ENCODE data around the gene SPECC1L.

Gene SPECC1L

GRCh38 chr22:24323695-24324094 lies 53.1 kb downstream of the SPECC1L start:
- DNase-seq = no peak

- DNase-seq = no peak
Observed at GRCh38 chr22:24324137-24324536, 53.5 kb downstream of the SPECC1L start.

GRCh38 chr22:24325105-24325757 lies 54.6 kb downstream of the SPECC1L start:
- peak; percentile 92 for DNase-seq

GRCh38 chr22:24326266-24326665 lies 55.6 kb downstream of the SPECC1L start:
- DNase-seq = no peak

- DNase-seq = no peak
Observed at GRCh38 chr22:24327832-24328231, 57.2 kb downstream of the SPECC1L start.

DNA sequence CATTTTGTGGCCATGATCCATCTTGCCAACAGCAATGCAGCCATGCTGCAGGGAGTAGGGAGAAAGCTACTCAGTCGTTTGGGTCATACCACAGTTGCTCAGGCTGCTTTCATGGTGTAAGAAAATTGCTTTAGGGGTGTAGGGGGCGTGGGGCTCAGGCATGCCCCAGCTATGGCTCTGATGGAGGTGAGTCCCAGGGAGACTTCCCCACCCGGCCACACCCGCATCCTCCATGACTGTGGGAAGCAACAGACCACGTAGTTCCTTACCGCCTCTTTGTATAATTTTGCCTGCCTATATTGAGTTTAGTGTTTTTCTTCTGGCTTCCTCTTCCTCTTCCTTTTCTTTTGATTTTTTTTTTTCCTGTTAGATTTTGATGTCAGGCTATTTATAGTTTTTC lies 58.8 kb downstream of the SPECC1L start:
- DNase-seq = no peak

GRCh38 chr22:24330636-24331035 lies 60.0 kb downstream of the SPECC1L start:
- peak; percentile 28 for DNase-seq

GRCh38 chr22:24331468-24332440 lies 61.1 kb downstream of the SPECC1L start:
- peak; percentile 52 for DNase-seq

- peak; percentile 89 for DNase-seq
Observed at GRCh38 chr22:24333301-24333700, 62.7 kb downstream of the SPECC1L start.

- no peak for DNase-seq
Observed at GRCh38 chr22:24335496-24335895, 64.9 kb downstream of the SPECC1L start.

DNA sequence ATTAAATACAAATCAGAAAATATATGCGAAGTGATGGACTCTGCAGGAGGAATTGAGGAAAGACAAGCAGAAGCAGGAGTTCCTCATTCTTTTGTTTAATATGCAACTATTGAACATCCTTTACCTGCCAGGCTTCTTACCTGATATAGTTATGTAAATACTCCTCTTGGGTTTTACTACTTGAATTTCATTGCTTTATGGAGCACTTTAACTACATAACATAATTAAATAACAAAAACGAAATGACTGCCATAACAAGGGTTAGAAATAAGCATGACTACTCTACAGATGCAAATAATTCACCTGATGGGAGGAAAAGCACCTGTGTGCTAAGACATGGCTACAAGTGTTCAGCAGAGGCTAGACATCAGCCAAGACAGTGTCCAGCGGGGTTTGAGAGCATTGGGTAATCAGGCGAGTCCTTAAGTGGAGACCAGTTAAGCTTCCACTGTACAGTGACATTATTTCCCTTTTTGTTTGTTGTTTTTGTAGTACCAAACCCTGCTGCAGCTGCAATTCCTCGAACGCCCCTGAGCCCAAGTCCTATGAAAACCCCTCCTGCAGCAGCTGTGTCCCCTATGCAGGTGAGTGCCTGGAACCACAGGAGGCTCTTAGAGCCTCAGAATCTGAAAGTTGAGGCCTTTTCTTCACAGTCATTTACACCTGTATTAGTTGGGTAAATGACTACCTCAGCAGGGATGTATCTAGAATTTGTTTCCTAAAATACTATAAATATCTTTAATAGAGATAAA lies 67.4 kb downstream of the SPECC1L start:
- DNase-seq = no peak

DNA sequence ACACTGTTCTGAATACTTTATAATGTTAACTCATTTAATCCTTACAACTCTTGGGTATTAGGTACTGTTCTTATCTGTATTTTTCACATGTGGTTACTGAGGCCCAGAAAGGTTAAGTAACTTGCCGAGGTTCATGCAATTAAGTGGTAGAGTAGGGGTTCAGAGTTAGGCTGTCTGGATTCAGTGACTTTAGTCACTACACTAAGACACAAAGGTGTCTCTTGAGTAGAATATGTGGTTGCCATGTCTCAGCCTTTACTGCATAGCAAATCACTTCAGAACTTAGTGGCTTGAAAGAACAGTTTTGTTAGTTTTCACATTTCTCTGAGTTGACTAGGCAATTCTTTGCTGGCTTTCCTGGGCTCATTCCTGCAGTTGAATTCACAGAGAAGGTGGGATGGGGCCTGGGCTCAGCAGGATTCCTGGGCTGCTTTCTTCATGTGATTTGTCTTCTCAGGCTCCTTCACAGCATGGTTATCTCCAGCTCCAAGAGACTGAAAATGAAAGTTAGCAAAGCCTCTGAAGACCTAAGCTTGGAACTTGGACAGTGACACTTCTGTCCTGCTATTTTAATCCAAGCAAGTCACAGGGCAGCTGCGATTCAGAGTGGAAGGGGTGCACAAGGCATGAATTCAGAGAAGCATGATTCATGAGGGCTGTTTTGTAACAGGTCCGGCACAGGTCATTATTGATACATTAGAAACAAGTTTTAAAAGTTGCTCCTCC lies 68.3 kb downstream of the SPECC1L start:
- no peak for DNase-seq

- DNase-seq = no peak
Observed at GRCh38 chr22:24339452-24339747, 68.8 kb downstream of the SPECC1L start.

- no peak for DNase-seq
Observed at GRCh38 chr22:24341627-24342026, 71.0 kb downstream of the SPECC1L start.

DNA sequence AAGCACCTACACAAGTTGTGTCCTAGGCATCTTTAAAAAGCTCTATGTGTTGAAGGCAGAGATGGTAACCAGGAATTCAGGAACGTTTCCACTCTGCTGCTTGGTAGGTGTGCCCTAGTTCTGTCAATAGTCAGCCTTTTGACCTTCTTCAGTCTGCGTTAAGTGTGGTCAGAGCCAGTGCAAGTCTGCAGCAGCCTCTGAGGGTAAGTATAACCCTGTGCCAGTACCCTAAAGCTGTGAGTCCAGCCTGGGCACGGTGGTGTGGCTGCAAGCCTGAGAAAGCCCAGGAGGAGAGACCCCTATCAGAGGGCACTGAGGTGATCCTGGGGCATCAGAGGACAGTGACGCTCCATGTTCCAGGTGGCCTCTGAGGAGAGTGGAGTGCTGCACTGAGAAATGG lies 80.0 kb downstream of the SPECC1L start:
- no peak for DNase-seq

GRCh38 chr22:24353121-24353520 lies 82.5 kb downstream of the SPECC1L start:
- DNase-seq = no peak

- no peak for DNase-seq
Observed at GRCh38 chr22:24355574-24355973, 84.9 kb downstream of the SPECC1L start.

- no peak for DNase-seq
Observed at GRCh38 chr22:24357547-24357946, 86.9 kb downstream of the SPECC1L start.

- no peak for DNase-seq
Observed at GRCh38 chr22:24358105-24358836, 87.6 kb downstream of the SPECC1L start.

DNA sequence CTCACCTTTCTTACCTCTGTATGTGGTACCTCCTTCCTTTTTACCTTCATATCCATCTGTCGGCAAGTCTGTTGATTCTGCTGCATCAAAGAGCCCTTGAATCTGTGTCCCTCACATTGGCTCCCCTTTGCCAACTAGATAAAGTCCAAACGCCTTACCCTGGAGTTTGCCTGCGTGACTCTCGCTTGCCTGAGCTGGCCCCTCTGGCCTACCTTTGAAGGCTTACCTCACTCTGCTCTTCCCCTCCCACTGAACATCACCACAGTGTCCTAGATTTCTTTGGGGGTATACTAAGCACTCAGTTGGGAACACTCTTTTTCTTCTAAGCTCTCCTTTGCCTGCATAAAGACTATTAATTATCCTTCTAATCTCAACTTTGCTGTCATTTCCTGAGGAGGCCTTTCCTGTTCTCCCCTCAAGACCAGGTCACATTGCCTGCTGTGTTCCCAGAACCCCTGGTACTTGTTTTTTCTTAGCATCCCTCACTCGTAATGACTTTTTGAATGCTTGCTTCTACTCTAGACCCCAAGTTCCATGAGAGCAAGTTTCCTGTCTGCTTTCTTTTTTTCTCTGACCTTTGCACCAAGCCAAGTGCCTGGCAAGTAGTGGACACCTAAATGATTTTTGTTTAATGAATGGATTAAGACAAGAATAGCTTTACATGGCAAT lies 89.0 kb downstream of the SPECC1L start:
- no peak for DNase-seq

- no peak for DNase-seq
Observed at GRCh38 chr22:24361976-24362646, 91.5 kb downstream of the SPECC1L start.

Measured in fibroblast of skin of right biceps (primary cell).